Activated CD8-positive, alpha-beta memory T cell treated with anti-CD3 and anti-CD28 coated beads, Interleukin-2, amount 50 U/mL, for 1 hour (primary cell): ENCODE measurements around the gene RASAL3.

Source experiments
- DNase-seq: peaks from one replicate; pipeline ENCODE4 v3.0.0-alpha.2; 2020; ENCODE audit errors: extremely low read depth

The RASAL3 gene

DNA sequence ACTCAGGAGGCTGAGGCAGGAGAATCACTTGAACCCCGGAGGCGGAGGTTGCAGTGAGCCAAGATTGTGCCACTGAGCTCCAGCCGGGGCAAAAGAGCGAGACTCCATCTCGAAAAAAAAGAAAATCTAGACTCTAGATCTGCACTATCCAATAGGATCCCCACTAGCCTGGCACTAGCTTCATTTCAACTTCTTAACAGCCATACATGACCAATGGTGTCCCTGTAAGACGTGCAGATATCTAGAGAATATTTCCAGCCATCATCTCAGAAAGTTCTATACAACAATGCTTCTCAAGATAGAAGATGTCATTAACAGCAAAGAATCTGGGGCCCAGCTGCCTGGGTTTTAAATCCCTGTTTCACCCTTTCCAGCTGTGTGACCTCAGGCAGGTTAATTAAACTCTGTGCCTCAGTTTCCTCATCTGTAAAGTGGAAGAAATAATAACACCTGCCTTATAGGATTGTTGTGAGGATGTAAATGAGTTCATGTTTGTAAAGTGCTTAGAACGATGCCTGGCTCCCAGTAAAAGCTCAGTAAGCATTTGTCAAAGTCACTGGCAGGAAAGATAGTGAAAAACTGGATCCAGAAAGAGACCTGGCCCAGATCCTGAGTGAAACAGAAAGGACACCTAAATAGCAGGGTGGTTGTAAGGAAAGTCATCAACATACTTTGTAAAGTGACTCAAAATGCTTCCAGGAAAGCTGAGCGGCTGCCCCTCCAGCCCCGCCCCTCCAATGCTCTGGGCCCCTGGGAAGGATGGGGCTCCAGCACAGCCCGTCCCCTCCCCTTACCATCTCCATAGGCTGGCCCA is 28.1 kb downstream of the RASAL3 start:
- no peak for DNase-seq

DNA sequence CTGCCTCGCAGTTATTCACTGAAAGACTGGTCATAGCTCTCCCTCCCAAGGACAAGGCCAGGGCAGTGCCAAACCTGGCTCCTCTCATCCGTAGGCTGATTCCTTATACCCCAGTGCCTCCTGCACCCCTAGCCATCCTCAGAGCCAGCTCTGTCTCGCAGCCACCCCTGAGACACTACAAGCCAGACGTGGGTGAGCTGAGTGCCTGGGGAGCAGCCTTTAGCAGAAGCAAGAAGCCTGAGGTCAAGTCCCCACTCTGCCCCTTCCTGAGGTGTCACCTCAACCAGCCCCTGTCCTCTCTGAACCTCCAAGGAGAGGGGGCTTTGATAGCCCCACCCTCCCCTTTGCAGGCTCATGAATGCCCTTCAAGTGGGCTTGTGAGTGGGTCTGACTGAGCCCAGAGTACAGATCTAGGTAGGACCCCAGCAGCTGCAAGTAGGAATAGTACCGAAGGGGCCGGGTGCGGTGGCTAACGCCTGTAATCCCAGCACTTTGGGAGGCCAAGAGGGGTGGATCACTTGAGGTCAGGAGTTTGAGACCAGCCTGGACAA is 30.8 kb downstream of the RASAL3 start:
- no peak for DNase-seq

DNA sequence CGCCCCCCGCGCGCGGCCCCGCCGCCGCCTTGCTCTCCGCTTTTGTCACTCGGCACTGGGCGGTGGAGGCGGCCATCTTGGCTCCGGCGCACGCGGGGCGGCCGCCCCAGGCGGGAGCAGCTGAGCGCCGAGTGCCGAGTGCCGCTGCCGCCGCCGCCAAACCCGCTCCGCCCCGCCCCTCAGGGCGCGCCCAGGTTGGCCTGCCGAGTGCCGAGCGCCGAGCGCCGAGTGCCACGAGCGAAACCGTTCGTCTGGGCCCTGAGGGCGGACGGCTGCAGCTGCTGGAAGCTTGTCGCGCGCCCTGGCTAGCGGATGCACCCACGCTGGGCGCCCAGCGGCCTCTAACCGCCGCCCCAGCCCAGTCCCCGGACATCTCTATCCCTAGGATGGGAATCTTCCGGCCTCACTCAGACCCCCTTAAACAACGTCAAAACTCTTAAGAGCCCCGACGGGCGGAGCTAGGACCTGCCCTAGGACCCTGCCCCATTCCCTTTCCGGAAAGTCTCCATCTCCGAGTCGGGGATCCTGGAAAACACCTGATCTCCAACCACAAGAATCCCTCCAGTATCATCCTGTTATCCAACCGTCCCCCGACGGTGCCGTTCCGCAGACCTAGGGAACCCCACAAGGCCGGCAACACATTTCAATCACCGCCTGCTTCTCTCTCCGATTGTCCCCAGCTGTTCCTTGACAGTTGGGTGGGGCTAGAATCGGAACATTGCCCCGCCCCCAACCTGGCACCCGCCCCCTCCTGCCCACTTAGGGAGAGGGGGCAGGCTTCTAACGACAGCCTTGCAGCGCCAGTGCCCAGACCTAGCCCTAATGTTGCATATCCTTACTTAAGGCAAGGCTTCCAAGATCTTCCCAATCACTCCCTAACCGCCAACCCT is 31.5 kb downstream of the RASAL3 start:
- peak; percentile 64 for DNase-seq

DNA sequence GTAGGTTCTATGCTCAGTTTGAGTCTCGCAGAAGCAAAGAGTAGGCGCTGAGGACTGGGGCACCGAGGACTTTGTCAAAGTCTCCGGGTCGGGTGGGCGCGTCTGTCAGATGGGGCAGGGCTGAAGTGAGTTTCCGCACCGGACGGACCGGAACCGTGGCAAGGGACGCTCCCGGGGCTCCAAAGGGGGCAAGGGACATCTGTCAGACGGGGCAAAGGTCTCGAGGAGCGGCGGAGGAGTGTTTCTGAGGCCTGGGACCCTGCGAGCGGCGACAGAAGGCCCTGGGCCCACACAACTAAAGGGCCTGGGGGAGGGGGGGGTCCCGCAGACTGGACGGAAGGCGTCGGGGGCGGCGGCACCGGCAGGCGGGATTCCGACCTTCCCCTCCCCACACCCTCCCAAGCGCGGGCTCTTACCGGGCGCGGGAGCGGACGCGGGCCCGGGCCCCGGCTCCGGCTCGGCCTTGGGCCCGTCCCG is 32.3 kb downstream of the RASAL3 start:
- no peak for DNase-seq

DNA sequence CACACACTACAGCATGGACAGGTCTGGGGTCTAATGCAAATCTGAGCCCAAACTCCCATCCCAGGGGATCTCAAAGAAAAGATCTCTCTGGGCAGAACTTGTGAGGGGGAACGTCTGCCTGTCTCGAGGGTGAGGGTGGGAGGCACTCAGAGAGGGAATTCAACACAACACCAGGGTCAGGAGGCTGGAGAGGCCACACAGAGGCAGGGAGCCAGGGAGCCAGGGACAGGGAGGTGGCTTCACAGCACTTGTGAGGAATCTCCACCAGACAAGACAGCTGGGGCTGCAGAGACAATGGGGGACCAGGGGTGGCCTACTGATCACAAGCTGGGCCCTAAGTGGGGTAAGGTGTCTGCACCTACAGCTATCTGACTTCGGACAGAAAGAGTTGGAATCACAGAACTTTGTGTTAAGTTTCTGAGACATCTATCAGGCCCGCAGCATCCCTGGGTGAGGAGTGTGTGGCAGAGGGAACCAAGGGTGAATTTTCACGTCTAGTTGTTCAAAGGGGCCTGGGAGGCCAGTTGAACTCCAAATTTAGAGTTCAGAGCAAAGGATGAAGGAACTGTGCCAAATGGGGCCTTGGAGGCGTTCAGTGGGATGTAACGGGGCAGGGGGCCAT is 32.8 kb downstream of the RASAL3 start:
- DNase-seq: no peak

DNA sequence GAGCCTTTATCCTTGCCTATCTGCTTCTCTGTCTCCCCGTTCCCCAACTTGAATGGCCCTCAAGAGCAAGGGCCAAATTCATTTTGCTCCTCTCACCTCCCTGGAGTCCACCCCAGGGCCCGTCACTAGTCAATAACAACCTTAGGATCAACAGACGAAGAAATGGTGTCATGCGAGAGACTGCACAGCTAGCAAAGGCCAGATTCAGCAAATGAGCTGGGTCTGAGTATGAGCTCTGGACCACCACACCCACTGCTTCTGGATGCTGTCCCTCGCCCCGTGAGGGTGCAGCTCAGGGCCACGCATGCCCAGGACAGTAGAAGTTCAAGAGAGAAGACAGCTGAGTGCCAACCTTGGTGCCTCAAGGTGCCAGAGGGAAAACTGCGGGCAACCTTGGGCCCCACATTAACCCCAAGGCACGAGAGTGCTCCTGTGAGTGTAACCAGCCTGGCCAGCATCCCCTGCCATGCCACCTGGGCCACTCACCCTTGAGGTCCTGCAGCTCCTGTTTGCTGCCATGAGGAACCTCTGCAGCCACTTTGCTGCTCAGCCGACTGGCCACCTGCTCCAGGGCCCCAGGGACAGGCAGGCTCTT is 33.7 kb downstream of the RASAL3 start:
- no peak for DNase-seq

DNA sequence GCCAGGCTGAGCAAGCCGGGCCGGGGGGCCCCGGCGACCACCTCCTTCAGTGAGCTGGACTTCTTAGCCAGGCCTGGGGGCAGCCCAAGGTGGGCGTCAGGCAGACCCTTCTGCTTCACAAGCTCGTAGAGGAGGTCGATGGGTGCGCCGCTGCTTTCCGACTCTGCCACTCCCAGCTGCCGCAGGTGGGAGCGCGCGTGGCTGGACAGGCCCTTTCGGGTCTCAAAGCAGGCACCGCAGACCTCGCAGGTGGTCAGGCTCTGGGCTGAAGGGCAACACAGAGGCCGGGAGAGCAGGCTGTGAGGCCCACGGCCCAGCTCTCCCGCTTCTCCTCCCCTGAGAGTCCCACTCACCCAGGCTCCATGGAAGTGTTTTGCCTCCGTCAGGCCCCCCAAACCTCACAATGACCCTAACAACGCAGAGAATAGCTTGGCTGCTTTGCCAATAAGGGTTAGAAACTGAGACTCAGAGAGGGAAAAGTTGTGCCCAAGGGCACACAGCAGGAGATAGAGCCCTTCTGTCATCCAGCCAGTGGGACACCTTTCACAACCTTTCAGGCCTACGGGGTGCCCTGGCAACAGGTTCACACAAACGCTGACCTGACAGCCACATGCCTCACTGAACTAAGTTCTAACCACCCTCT is 34.4 kb downstream of the RASAL3 start:
- no peak for DNase-seq

DNA sequence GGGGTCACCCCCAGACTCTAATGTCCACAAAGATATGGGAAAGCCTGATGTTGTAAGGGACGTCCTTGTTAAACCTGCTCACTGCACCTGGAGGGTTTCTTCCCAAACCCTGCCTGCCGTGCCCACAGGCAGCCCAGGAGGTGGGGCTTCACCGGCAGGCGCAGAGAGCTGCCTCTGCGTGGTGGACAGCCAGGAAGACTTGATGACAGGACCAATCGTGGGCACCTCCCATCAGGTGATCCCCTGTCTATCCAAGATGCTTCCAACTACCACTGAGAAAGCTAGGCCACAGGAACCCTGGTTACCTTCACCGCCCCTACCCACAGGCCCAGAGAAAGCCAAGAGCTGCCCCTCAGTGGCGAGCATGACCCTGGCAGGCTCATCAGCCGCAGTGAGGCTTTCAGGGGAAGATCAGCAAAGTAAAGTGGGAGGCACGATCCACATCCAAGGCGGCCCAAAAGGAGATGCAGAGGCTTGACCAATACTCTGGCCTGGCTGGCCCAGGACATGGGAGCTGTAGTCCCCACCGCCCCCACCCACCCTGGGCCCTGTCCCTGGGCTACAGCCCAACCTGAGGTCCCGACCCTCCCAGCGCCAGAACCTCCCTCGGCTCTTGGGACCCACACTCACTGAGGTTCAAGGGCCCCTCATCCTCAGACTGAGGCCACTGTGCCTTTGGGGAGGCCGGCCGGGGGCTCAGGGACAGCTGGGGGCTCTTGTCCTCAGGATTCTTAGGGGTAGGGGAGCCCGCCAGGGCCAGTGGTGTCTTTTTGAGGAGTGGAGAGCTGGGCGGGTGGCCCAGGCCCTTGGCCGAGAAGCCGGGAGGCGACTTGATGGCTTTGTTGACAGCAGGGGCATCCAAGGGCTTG is 35.2 kb downstream of the RASAL3 start:
- no peak for DNase-seq

DNA sequence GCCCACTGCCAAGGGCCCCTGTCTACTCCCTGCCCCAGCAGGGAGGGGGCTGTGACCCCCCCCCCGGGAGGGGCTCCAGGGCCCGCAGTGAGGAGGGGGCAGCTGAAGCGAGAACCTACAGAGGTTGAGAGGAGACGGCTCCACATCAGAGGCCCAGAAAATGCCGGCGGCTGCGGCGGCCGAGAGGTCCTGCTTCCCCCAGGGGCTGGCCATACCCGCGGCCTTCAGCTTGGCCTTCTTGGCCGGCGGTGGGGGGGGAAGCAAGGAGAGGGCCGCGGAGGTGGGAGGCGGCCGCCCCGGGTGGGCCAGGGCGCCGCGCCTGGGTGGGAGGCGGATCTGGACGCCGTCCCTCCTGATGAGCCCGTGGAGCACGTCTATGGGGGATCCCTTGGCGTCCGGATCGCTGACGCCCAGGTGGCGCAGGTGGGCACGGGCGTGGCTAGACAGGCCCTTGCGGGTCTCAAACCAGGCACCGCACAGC is 36.3 kb downstream of the RASAL3 start:
- no peak for DNase-seq

DNA sequence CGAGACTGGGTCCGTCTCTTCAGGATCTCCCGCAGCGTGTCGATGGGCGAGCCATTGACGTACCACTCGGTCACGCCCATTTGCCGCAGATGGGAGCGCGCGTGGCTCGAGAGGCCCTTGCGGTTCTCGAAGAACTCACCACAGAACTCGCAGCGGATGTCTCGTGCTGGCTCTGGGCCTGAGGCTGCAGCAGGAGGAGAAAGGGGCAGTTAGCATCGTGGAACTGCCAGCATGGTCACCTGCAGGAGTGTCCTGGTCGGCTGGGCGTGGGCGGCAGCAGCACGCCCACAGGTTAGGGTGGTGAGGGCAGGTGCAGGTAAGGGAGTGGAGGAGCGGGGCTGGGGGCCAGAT is 37.0 kb downstream of the RASAL3 start:
- no peak for DNase-seq

DNA sequence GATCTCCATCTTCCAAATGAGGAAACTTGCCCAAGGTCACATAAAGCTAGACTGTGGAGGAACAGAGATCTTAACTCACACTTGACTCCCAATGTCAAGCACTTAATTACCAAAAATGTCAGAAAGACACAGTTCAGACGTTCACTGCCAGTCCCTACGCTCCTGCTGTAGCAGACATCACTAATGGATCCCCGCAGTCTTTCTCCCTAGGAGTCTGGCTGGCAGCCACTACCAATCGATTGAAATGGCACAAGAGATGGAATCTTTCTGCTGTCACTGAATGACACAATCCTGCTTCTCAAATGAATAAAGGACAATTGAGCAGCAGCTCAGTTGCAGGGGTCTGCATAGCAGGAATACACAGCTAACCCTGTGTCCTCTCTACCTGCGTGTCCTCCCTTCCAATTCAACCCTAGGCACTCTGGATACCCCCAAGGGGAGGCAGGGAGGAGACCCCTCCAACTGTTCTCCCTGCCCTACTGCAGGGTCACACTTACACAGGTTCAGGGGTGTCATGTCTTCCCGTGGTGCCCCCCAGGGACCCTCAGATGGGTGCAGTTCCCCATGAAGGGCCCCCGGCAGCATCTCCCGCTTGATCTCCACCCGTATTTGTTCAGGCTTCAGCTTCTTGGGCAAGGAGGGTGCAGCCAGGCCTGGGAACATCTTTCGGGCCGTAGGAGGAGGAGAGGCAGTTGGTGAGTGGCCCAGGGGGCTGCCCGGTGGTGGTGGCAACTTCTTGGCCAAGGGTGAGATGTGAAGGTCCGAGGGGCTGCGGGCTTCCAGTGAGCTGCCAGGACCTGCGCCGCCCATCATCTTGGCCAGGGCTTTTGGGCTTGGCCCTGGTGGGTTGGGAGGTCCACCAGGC is 37.6 kb downstream of the RASAL3 start:
- no peak for DNase-seq

DNA sequence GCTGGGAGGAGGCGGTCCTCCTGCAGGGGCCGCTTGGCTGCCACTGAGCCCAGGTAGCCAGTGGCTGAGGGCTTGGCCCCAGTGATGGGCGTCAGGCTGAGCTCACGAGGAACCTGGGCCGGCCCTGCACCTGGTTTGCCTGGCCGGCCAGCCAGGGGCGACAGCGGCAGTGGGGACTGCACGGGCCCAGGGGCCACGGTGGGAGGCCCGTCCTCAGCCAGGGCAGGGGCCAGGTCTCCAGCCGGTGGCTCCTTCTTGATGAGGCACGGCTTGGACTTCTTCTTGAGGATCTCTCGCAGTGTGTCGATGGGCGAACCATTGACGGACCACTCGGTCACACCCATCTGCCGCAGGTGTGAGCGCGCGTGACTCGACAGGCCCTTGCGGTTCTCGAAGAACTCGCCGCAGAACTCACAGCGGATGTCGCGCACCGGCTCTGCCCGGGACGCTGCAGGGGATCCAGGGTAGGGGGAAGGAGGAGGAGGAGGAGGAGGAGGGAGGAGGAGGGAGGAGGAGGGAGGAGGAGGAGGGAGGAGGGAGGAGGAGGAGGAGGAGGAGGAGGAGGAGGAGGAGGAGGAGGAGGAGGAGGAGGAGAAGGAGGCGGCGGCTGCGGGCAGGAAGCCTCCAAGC is 38.9 kb downstream of the RASAL3 start:
- no peak for DNase-seq

DNA sequence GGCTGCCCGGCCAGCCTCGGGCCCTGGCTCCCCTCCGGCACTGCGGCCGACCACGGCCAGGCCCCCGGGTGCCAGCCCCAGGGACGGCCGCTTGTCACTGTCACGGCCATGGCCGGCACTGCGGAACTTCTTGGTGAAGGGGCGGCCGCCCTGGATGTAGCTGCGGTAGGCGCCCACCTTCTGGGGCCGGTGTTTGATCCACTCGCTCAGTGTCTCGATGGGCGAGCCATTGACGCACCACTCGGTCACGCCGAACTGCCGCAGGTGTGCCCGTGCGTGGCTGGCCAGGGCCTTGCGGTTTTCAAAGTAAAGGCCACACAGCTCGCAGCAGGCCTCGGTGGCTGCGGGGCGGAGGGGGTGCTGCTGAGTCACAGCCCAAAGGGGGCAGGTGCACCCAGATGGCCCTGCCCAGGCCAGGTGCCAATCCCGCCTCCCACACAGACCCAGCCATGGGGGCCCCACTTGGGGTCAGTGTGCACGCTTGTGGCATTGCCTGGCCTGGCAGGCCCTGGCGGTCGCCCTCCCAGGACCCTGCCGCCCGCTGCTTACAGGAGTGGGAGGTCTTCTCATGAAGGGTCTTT is 39.6 kb downstream of the RASAL3 start:
- no peak for DNase-seq

DNA sequence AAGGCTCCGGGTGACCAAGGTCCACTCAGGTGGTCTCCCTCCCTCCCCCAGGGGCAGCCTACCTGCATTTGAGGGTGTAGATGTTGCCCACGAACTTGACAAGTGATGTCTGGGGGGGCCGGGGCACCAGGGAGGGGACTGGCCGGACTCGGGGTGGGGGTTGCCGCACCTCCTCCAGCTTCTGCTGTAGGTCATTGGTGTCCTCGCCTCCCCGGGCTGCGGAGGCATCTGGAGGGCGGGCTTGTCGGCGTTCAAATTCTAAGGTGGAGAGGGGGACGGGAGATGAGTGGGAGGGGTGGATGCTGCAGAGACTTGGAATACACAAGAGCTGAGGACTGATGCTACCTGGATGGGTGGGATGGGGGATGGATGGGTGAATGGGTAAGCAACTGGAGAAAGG is 40.2 kb downstream of the RASAL3 start:
- DNase-seq: no peak

DNA sequence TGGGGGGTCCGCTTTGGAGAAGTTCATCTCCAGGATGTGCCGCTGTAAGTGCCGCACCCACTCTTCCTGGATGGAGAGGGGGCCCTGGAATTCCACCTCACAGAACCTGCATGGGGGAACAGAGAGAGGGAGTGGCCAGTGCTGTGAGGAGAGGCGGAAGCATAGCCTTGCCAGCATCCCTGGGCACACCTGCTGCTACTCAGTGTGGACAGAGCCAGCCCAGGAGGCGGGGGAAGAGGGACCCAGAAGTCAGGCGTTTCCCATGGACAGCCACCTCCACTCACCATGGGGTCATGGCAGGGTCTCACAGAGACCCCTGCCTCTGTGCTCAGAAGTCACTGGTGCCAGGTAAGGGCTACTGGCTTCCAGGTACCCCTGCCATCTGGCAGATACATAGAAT is 41.2 kb downstream of the RASAL3 start:
- no peak for DNase-seq

DNA sequence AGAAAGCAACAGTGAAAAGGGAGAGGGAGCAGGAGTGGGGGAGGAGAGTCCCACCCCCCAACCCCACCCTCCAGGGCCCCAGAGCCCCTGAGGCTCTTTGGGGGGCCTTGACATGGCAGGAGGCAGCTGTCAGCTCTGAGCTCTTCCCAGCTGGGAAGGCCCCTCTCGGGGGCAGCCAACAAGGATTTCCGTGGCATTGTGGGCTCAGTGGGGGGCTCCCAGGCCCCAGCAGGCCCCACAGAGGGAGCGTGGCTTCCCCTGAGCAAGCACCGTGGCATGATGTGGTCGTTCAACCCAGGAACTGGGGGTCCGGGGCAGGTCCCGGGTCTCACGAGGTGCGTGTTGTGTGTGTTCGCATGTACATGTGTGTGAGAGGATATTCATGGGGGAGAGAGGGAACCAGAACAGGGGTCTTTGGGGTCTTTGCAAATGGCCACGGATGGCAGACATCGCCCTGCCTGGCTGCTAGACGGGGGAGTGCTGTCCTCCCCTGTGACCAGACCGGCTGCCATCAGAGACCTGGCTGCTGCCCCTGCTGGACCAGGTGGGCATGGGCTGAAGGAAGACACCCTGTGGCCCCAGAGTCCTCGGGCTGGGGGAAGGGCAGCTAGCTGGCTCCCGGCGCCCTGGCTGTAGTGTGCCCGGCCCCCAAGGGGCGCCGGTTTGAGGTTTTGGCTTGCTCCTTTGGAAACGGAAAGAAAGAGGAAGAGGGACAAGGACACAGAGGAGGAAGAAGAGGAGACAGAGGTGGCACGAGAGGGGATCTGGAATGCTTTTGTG is 41.9 kb downstream of the RASAL3 start:
- no peak for DNase-seq

DNA sequence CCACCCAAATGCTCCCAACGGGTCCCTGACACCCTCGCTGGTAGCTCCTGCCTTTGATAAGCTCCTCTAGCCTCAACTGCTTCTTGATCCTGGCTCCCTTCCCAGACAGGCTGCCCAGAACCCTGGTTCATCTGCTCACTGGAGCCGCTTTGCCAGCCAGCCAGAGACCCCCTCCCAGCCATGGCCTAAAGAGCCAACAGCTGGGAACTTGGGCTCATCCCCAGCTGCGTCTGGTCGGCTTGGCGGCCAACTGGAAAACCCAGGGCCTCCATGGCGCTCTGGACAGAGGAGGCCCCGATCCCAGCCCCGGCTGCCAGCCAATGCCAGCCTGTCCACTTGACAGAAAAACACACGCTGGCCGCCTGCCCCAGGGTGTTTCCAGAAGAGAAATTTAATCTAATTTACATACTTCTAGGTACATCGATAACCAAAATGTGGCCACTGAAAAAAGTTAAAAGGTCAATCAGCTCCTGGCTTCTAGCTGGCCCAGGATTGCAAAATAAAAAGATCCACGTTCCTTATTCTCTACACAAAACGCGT is 42.6 kb downstream of the RASAL3 start:
- DNase-seq: no peak
